ENCODE measurements around the gene TPT1.

Gene TPT1

GRCh38 chr13:45333251-45333976 lies 7.6 kb downstream of the TPT1 start:
- DNase-seq, result no peak

- no peak for DNase-seq
Observed at GRCh38 chr13:45332831-45333219, 8.2 kb downstream of the TPT1 start.

- DNase-seq, result no peak
Observed at GRCh38 chr13:45332036-45332830, 8.8 kb downstream of the TPT1 start.

GRCh38 chr13:45331692-45332035 lies 9.3 kb downstream of the TPT1 start:
- no peak for DNase-seq

- no peak for DNase-seq
Observed at GRCh38 chr13:45331123-45331619, 9.8 kb downstream of the TPT1 start.

- DNase-seq, result no peak
Observed at GRCh38 chr13:45328661-45329111, 12.3 kb downstream of the TPT1 start.

GRCh38 chr13:45327253-45327955 lies 13.6 kb downstream of the TPT1 start:
- no peak for DNase-seq

GRCh38 chr13:45325806-45326205 lies 15.2 kb downstream of the TPT1 start:
- no peak for DNase-seq

- DNase-seq, result no peak
Observed at GRCh38 chr13:45320876-45321629, 19.9 kb downstream of the TPT1 start.

- no peak for DNase-seq
Observed at GRCh38 chr13:45316996-45317395, 24.0 kb downstream of the TPT1 start.

- DNase-seq, result no peak
Observed at GRCh38 chr13:45316338-45316737, 24.6 kb downstream of the TPT1 start.

GRCh38 chr13:45315520-45316167 lies 25.3 kb downstream of the TPT1 start:
- no peak for DNase-seq

GRCh38 chr13:45314822-45315221 lies 26.2 kb downstream of the TPT1 start:
- no peak for DNase-seq

GRCh38 chr13:45310341-45311131 lies 30.4 kb downstream of the TPT1 start:
- DNase-seq, result no peak

GRCh38 chr13:45306966-45307365 lies 34.0 kb downstream of the TPT1 start:
- no peak for DNase-seq

GRCh38 chr13:45305079-45305478 lies 35.9 kb downstream of the TPT1 start:
- DNase-seq, result no peak

- DNase-seq, result no peak
Observed at GRCh38 chr13:45303866-45304265, 37.1 kb downstream of the TPT1 start.

GRCh38 chr13:45303026-45303425 lies 38.0 kb downstream of the TPT1 start:
- DNase-seq, result no peak

GRCh38 chr13:45302507-45302906 lies 38.5 kb downstream of the TPT1 start:
- DNase-seq, result no peak

- no peak for DNase-seq
Observed at GRCh38 chr13:45301263-45301662, 39.7 kb downstream of the TPT1 start.

- no peak for DNase-seq
Observed at GRCh38 chr13:45300190-45300985, 40.6 kb downstream of the TPT1 start.
